ENCODE measurements around the gene CD74.

GRCh38 chr5:150444770-150445169, 32.1 kb upstream of the CD74 start:
- TF ChIP-seq CTCF (conservative IDR thresholded peaks at IDR 0.05 in 1 of 2, IDR thresholded peaks at IDR 0.05 in 1 of 2; ENCODE audit: extremely low read depth in 1 of 2, insufficient read depth in 1 of 2, low read depth in 1 of 2, low read length in 2 of 2) (no peak), EZH2 (IDR thresholded peaks at IDR 0.05; ENCODE audit: borderline replicate concordance, low read length) (no peak)
